Loucy (cell line): ENCODE measurements around the gene PODXL.

Experiments used
- H2AFZ ChIP-seq: fragments of 200-600 bp; sonication (generic); 2 replicates; pipeline ENCODE4 v1.6.0; 2016; ENCODE audit warnings: antibody characterized with exemption, mild to moderate bottlenecking, low read length, moderate library complexity
- H3F3A ChIP-seq: fragments of 200-600 bp; 2 replicates; pipeline ENCODE4 v1.6.0; 2016; ENCODE audit warnings: antibody characterized with exemption, low read depth, mild to moderate bottlenecking
- H3K27me3 ChIP-seq: fragments of 200-600 bp; sonication (generic); 2 replicates; pipeline ENCODE4 v1.6.1; 2014; ENCODE audit warnings: low read length, mild to moderate bottlenecking; ENCODE audit not compliant: insufficient read depth, poor library complexity, severe bottlenecking
- H3K36me3 ChIP-seq: fragments of 200-600 bp; sonication (generic); 2 replicates; pipeline ENCODE4 v1.6.1; 2016; ENCODE audit warnings: low read length; ENCODE audit not compliant: insufficient read depth
- H3K4me1 ChIP-seq: fragments of 200-600 bp; sonication (generic); 2 replicates; pipeline ENCODE4 v1.5.1; 2014; ENCODE audit warnings: low read length, mild to moderate bottlenecking; ENCODE audit not compliant: insufficient read depth, poor library complexity, severe bottlenecking
- H3K4me2 ChIP-seq: fragments of 200-600 bp; sonication (generic); 2 replicates; pipeline ENCODE4 v1.6.0; 2014; ENCODE audit warnings: antibody characterized with exemption, low read length, low read depth, mild to moderate bottlenecking; ENCODE audit not compliant: poor library complexity, severe bottlenecking
- H3K4me3 ChIP-seq: fragments of 200-600 bp; sonication (generic); 2 replicates; pipeline ENCODE4 v1.5.1; 2014; ENCODE audit warnings: low read length, mild to moderate bottlenecking, mixed read lengths; ENCODE audit not compliant: poor library complexity, severe bottlenecking
- H3K79me2 ChIP-seq: fragments of 200-600 bp; sonication (generic); 2 replicates; pipeline ENCODE4 v1.6.1; 2014; ENCODE audit warnings: low read length; ENCODE audit not compliant: insufficient read depth
- H3K9ac ChIP-seq: fragments of 200-600 bp; sonication (generic); 2 replicates; pipeline ENCODE4 v1.6.0; 2014; ENCODE audit warnings: mild to moderate bottlenecking, low read depth, low read length, moderate library complexity; ENCODE audit not compliant: poor library complexity, severe bottlenecking
- H3K9me2 ChIP-seq: fragments of 200-600 bp; sonication (generic); replicated peaks from 2 replicates; pipeline ENCODE4 v1.6.1; 2016; ENCODE audit warnings: low read depth, low read length, mixed read lengths
- H3K9me3 ChIP-seq: fragments of 200-600 bp; sonication (generic); 2 replicates; pipeline ENCODE4 v1.6.1; 2014; ENCODE audit warnings: mild to moderate bottlenecking, antibody characterized with exemption, low read length, low read depth; ENCODE audit not compliant: insufficient read depth
- H4K20me1 ChIP-seq: fragments of 200-600 bp; sonication (generic); 2 replicates; pipeline ENCODE4 v1.6.0; 2014; ENCODE audit warnings: antibody characterized with exemption, low read length, mild to moderate bottlenecking; ENCODE audit not compliant: insufficient read depth, poor library complexity, severe bottlenecking
- CTCF ChIP-seq: fragments of 200-600 bp; sonication (generic); conservative IDR thresholded peaks from 2 replicates; pipeline ENCODE4 v1.5.1; 2014; ENCODE audit warnings: mild to moderate bottlenecking, antibody characterized with exemption, low read length
- EZH2phosphoT487 ChIP-seq: fragments of 200-600 bp; IDR thresholded peaks from 2 replicates; pipeline ENCODE4 v1.6.1; 2018; ENCODE audit warnings: antibody characterized with exemption, mild to moderate bottlenecking, moderate library complexity, borderline replicate concordance

Gene PODXL

GRCh38 chr7:131568970-131569369 is 12.5 kb upstream of the PODXL start:
- Histone ChIP-seq H3K9ac (no peak overlapping the region), H3K36me3 (no peaks in the 10 kb centered on the region), H3K4me1 (no peaks in the 10 kb centered on the region), H3K27me3 (no peaks in the 10 kb centered on the region), H3F3A (no peaks in the 10 kb centered on the region), H3K4me3 (no peak overlapping the region), H4K20me1 (no peaks in the 10 kb centered on the region), H3K4me2 (no peak overlapping the region), H3K9me3 (no peaks in the 10 kb centered on the region), H2AFZ (no peak overlapping the region), H3K79me2 (no peaks in the 10 kb centered on the region), H3K9me2 (no peaks in the 10 kb centered on the region)
- TF ChIP-seq CTCF (no peak), EZH2phosphoT487 (no peak)

- H3K79me2 ChIP-seq: no peaks in the 10 kb centered on the region
- no peaks in the 10 kb centered on the region for H3K9me3 ChIP-seq
- H3F3A ChIP-seq: no peaks in the 10 kb centered on the region
- TF ChIP-seq EZH2phosphoT487: no peak
- TF ChIP-seq CTCF: no peak
- H4K20me1 ChIP-seq: no peaks in the 10 kb centered on the region
- no peak overlapping the region for H2AFZ ChIP-seq
- H3K9ac ChIP-seq: no peak overlapping the region
- no peak overlapping the region for H3K4me2 ChIP-seq
- H3K27me3 ChIP-seq: no peaks in the 10 kb centered on the region
- no peaks in the 10 kb centered on the region for H3K36me3 ChIP-seq
- H3K4me1 ChIP-seq: no peaks in the 10 kb centered on the region
- no peak overlapping the region for H3K4me3 ChIP-seq
- H3K9me2 ChIP-seq: no peaks in the 10 kb centered on the region
Observed at GRCh38 chr7:131568510-131568909, 12.1 kb upstream of the PODXL start.

- Histone ChIP-seq H3K79me2 (no peaks in the 10 kb centered on the region), H2AFZ (no peak overlapping the region), H3K4me2 (no peak overlapping the region), H3K4me1 (no peaks in the 10 kb centered on the region), H3K36me3 (no peaks in the 10 kb centered on the region), H3K9me2 (no peaks in the 10 kb centered on the region), H3K27me3 (no peaks in the 10 kb centered on the region), H3F3A (no peaks in the 10 kb centered on the region), H4K20me1 (no peaks in the 10 kb centered on the region), H3K9me3 (no peaks in the 10 kb centered on the region), H3K9ac (no peak overlapping the region), H3K4me3 (no peak overlapping the region)
- TF ChIP-seq EZH2phosphoT487: no peak
- no peak for TF ChIP-seq CTCF
Observed at GRCh38 chr7:131564640-131565039, 8.2 kb upstream of the PODXL start.
